Liver (tissue), 9 donors: ENCODE data around the gene AGBL4. TPM values are rescaled to one million over a fixed set of nuclear protein-coding genes. Genes with fewer than 3 reads are reported as not detected.

ENCODE experiments used
- DNase-seq: peaks from one replicate; pipeline ENCODE4 v3.0.0-alpha.2; 2017; ENCODE audit warnings: low spot score
- H3K27ac ChIP-seq, 2 donors: one replicate each; pipeline ENCODE4 v1.7.0; 2013; ENCODE audit warnings: inconsistent platforms in 2 of 2, low read length in 2 of 2, control low read depth in 1 of 2, low read depth in 1 of 2, mild to moderate bottlenecking in 1 of 2
- H3K27me3 ChIP-seq, 4 donors: one replicate each; pipeline versions ENCODE4 v1.6.1 to v1.7.0; 2013; ENCODE audit warnings: low read length in 3 of 4, inconsistent platforms in 1 of 4, mild to moderate bottlenecking in 1 of 4, moderate library complexity in 1 of 4; ENCODE audit not compliant: control insufficient read depth in 4 of 4, insufficient read depth in 4 of 4
- H3K36me3 ChIP-seq, 4 donors: one replicate each; pipeline versions ENCODE4 v1.6.1 to v1.7.0; 2013; ENCODE audit warnings: low read length in 3 of 4, mild to moderate bottlenecking in 3 of 4, low read depth in 1 of 4, moderate library complexity in 1 of 4; ENCODE audit not compliant: control insufficient read depth in 4 of 4, insufficient read depth in 3 of 4
- H3K4me1 ChIP-seq, 4 donors: one replicate each; pipeline versions ENCODE4 v1.6.1 to v1.7.0; 2013; ENCODE audit warnings: low read length in 3 of 4, mild to moderate bottlenecking in 3 of 4, moderate library complexity in 1 of 4; ENCODE audit not compliant: control insufficient read depth in 4 of 4, insufficient read depth in 4 of 4
- H3K4me3 ChIP-seq, 3 donors: one replicate each; pipeline versions ENCODE4 v1.6.1 to v1.7.0; 2013; ENCODE audit warnings: low read length in 3 of 3, control low read depth in 1 of 3, low read depth in 1 of 3, mild to moderate bottlenecking in 1 of 3
- H3K9ac ChIP-seq, 2 donors: one replicate each; pipeline ENCODE4 v1.7.0; 2013; ENCODE audit warnings: low read length in 2 of 2, mild to moderate bottlenecking in 2 of 2, moderate library complexity in 2 of 2, control low read depth in 1 of 2, low read depth in 1 of 2
- H3K9me3 ChIP-seq, 4 donors: one replicate each; pipeline versions ENCODE4 v1.6.1 to v1.7.0; 2013; ENCODE audit warnings: low read length in 3 of 4; ENCODE audit not compliant: control insufficient read depth in 4 of 4
- CTCF ChIP-seq: fragments of 150-350 bp; IDR thresholded peaks from 2 replicates; pipeline ENCODE4 v1.5.1; 2017; ENCODE audit warnings: improper control_type of control experiment, low read depth, low read length; ENCODE audit not compliant: missing input control
- EGR1 ChIP-seq, 2 donors: IDR thresholded peaks; 2 replicates each; pipeline ENCODE4 v1.6.1; 2016 to 2018; ENCODE audit warnings: antibody characterized with exemption in 2 of 2, low read depth in 2 of 2
- FOXA1 ChIP-seq: IDR thresholded peaks from 2 replicates; pipeline ENCODE4 v1.6.1; 2016; ENCODE audit warnings: antibody characterized with exemption
- GABPA ChIP-seq, 2 donors: IDR thresholded peaks in 1 of 2; conservative IDR thresholded peaks in 1 of 2; 2 replicates each; pipeline ENCODE4 v1.6.1; 2016; ENCODE audit warnings: antibody characterized with exemption in 2 of 2, mild to moderate bottlenecking in 1 of 2, moderate library complexity in 1 of 2
- HNF4A ChIP-seq, 2 donors: conservative IDR thresholded peaks; 2 replicates each; pipeline ENCODE4 v1.6.1; 2016; ENCODE audit warnings: antibody characterized with exemption in 2 of 2, mild to moderate bottlenecking in 2 of 2
- HNF4G ChIP-seq: IDR thresholded peaks from 2 replicates; pipeline ENCODE4 v1.6.1; 2016; ENCODE audit warnings: antibody characterized with exemption
- NR2F2 ChIP-seq: IDR thresholded peaks from 2 replicates; pipeline ENCODE4 v1.6.1; 2016; ENCODE audit warnings: antibody characterized with exemption
- RAD21 ChIP-seq, 2 donors: IDR thresholded peaks; 2 replicates each; pipeline ENCODE4 v1.6.1; 2016; ENCODE audit warnings: antibody characterized with exemption in 2 of 2, mild to moderate bottlenecking in 2 of 2
- RXRA ChIP-seq, 2 donors: IDR thresholded peaks; 2 replicates each; pipeline ENCODE4 v1.6.1; 2017 to 2018; ENCODE audit warnings: antibody characterized with exemption in 2 of 2, mild to moderate bottlenecking in 1 of 2
- SP1 ChIP-seq: IDR thresholded peaks from 2 replicates; pipeline ENCODE4 v1.6.1; 2018; ENCODE audit warnings: antibody characterized with exemption, mild to moderate bottlenecking
- TAF1 ChIP-seq: conservative IDR thresholded peaks from 2 replicates; pipeline ENCODE4 v1.6.1; 2016; ENCODE audit warnings: antibody characterized with exemption, mild to moderate bottlenecking
- YY1 ChIP-seq: IDR thresholded peaks from 2 replicates; pipeline ENCODE4 v1.6.1; 2016; ENCODE audit warnings: antibody characterized with exemption, mild to moderate bottlenecking
- WGBS: extraction: QIAGEN DNeasy Blood & Tissue Kit; methylation state at CpG from one replicate; pipeline ENCODE4 v1.1.7; 2013; 5-methylcytosine and 5-hydroxymethylcytosine counted together
- polyA plus RNA-seq, 2 donors: library from polyadenylated mRNA; stranded (reverse) in 1 of 2; unstranded in 1 of 2; fragments of 200-250 nt in 1 of 2; fragments of >200 nt in 1 of 2; fragmentation: Nextera tagmentation in 1 of 2; extraction: Ambion mirVana in 1 of 2; gene quantifications; one replicate each; pipeline versions ENCODE4 v1.2.1 to v1.2.3, GENCODE V29; 2013 to 2015
- total RNA-seq, 2 donors: library from RNA; depleted of rRNA; stranded (reverse); fragments of >200 nt; gene quantifications; one replicate each; pipeline ENCODE4 v1.2.3, GENCODE V29; 2014
- TF ChIP-seq, protein P1 (sequence below): IDR thresholded peaks from 2 replicates; pipeline ENCODE4 v1.6.1; 2016; ENCODE audit warnings: antibody characterized with exemption
- TF ChIP-seq, protein P2 (sequence below): IDR thresholded peaks from 2 replicates; pipeline ENCODE4 v1.6.1; 2016; ENCODE audit warnings: antibody characterized with exemption, mild to moderate bottlenecking
- TF ChIP-seq, protein P3 (sequence below): IDR thresholded peaks from 2 replicates; pipeline ENCODE4 v1.6.1; 2016; ENCODE audit warnings: antibody characterized with exemption
- TF ChIP-seq, protein P4 (sequence below): IDR thresholded peaks from 2 replicates; pipeline ENCODE4 v1.6.1; 2016; ENCODE audit warnings: antibody characterized with exemption
- donor health status: healthy.
- donor health status: healthy.
- donor health status: healthy.
- donor health status: healthy.
- donor health status: healthy.

AGBL4 gene
- total and polyA plus RNA-seq, 4 donors: 0.75 to 0.76 TPM; not detected in 2

DNA sequence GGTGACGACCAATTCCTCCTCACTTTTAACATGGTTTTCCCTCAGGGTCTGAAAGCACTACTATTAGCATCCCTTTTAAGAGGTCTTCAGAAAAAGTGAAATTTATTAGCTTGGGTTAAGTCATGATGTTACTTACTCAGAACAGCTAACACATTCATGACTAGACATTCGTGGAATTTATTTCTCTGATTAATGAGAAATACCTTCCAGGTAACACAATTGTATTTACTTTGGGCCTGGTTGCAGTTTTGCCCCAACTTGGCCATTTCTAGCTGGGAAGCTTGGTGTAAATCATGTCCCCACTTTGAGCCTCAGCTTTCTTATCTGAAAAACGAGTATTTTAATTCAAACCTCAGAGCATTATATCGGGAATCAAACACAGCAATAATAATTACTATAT is 1432.6 kb downstream of the AGBL4 start:
- H3K27ac ChIP-seq: no peak overlapping the region
- H3K4me3 ChIP-seq: no peak overlapping the region
- no peaks in the 10 kb centered on the region for H3K27me3 ChIP-seq
- H3K9me3 ChIP-seq: no peaks in the 10 kb centered on the region
- TF ChIP-seq TAF1: no peak
- no peak for TF ChIP-seq HNF4G
- TF ChIP-seq NR2F2: no peak
- TF ChIP-seq, protein P1, sequence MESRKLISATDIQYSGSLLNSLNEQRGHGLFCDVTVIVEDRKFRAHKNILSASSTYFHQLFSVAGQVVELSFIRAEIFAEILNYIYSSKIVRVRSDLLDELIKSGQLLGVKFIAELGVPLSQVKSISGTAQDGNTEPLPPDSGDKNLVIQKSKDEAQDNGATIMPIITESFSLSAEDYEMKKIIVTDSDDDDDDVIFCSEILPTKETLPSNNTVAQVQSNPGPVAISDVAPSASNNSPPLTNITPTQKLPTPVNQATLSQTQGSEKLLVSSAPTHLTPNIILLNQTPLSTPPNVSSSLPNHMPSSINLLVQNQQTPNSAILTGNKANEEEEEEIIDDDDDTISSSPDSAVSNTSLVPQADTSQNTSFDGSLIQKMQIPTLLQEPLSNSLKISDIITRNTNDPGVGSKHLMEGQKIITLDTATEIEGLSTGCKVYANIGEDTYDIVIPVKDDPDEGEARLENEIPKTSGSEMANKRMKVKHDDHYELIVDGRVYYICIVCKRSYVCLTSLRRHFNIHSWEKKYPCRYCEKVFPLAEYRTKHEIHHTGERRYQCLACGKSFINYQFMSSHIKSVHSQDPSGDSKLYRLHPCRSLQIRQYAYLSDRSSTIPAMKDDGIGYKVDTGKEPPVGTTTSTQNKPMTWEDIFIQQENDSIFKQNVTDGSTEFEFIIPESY: no peak
- no peak for TF ChIP-seq FOXA1
- TF ChIP-seq YY1: no peak
- TF ChIP-seq RAD21 (IDR thresholded peaks at IDR 0.05): no peak
- TF ChIP-seq, protein P2, sequence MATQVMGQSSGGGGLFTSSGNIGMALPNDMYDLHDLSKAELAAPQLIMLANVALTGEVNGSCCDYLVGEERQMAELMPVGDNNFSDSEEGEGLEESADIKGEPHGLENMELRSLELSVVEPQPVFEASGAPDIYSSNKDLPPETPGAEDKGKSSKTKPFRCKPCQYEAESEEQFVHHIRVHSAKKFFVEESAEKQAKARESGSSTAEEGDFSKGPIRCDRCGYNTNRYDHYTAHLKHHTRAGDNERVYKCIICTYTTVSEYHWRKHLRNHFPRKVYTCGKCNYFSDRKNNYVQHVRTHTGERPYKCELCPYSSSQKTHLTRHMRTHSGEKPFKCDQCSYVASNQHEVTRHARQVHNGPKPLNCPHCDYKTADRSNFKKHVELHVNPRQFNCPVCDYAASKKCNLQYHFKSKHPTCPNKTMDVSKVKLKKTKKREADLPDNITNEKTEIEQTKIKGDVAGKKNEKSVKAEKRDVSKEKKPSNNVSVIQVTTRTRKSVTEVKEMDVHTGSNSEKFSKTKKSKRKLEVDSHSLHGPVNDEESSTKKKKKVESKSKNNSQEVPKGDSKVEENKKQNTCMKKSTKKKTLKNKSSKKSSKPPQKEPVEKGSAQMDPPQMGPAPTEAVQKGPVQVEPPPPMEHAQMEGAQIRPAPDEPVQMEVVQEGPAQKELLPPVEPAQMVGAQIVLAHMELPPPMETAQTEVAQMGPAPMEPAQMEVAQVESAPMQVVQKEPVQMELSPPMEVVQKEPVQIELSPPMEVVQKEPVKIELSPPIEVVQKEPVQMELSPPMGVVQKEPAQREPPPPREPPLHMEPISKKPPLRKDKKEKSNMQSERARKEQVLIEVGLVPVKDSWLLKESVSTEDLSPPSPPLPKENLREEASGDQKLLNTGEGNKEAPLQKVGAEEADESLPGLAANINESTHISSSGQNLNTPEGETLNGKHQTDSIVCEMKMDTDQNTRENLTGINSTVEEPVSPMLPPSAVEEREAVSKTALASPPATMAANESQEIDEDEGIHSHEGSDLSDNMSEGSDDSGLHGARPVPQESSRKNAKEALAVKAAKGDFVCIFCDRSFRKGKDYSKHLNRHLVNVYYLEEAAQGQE: no peak
- TF ChIP-seq, protein P3, sequence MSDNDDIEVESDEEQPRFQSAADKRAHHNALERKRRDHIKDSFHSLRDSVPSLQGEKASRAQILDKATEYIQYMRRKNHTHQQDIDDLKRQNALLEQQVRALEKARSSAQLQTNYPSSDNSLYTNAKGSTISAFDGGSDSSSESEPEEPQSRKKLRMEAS: no peak
- TF ChIP-seq, protein P4, sequence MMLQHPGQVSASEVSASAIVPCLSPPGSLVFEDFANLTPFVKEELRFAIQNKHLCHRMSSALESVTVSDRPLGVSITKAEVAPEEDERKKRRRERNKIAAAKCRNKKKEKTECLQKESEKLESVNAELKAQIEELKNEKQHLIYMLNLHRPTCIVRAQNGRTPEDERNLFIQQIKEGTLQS: no peak
- TF ChIP-seq CTCF: no peak
- no peak for TF ChIP-seq SP1
- no peak for TF ChIP-seq GABPA (IDR thresholded peaks at IDR 0.05 in 1 of 2, conservative IDR thresholded peaks at IDR 0.05 in 1 of 2)
- no peak for TF ChIP-seq RXRA (IDR thresholded peaks at IDR 0.05)
- no peak for DNase-seq
- no peaks in the 10 kb centered on the region for H3K4me1 ChIP-seq
- no peaks in the 10 kb centered on the region for H3K36me3 ChIP-seq
- 87% methylated on average over 4 of the region's 4 CpGs for WGBS
- H3K9ac ChIP-seq: no peak overlapping the region

DNA sequence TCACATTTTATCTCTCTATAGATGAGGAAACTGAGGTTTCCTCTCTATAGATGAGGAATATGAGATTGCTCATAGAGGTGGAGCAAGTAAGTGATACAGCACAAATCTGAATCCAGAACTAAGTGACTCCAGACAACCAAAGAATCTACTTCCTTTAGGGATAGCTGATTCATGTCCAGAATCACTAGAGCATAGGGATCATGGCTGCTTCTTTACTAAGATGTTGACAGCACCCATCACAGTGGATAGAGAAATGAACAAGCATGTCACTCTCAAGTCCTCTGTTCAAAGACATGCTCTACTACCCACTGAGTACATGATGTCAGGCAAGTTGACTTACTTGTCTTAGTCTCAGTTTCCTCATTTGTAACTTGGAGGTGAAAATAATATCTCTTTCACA is 1435.7 kb downstream of the AGBL4 start:
- DNase-seq: no peak
- Histone ChIP-seq H3K27me3 (no peaks in the 10 kb centered on the region), H3K9me3 (no peaks in the 10 kb centered on the region), H3K36me3 (no peaks in the 10 kb centered on the region), H3K4me3 (no peak overlapping the region), H3K9ac (no peak overlapping the region), H3K4me1 (no peaks in the 10 kb centered on the region), H3K27ac (no peak overlapping the region)
- TF ChIP-seq, protein P4: no peak
- no peak for TF ChIP-seq FOXA1
- no peak for TF ChIP-seq EGR1 (IDR thresholded peaks at IDR 0.05; ENCODE audit: low read depth in 2 of 2)
- TF ChIP-seq HNF4A (conservative IDR thresholded peaks at IDR 0.05): no peak
- no peak for TF ChIP-seq SP1
- TF ChIP-seq YY1: no peak
- no peak for TF ChIP-seq GABPA (IDR thresholded peaks at IDR 0.05 in 1 of 2, conservative IDR thresholded peaks at IDR 0.05 in 1 of 2)
